Lung (tissue), 12 donors: ENCODE results near the gene NTRK3. TPM values are rescaled to one million over a fixed set of nuclear protein-coding genes. Genes with fewer than 3 reads are reported as not detected.

Experiments used
- ATAC-seq: fragments of 200-7000 bp; cut with Tn5 transposase; one replicate; pipeline ENCODE4 v1.9.1; 2020; ENCODE audit warnings: moderate number of reproducible peaks; ENCODE audit not compliant: insufficient read depth, low FRiP score
- DNase-seq, 3 donors: peaks; one replicate each; pipeline ENCODE4 v3.0.0-alpha.2; 2013 to 2017
- H3K27ac ChIP-seq, 2 donors: one replicate each; pipeline ENCODE4 v1.5.1; 2013; ENCODE audit warnings: mild to moderate bottlenecking in 2 of 2, moderate library complexity in 2 of 2, control low read depth in 1 of 2, inconsistent platforms in 1 of 2, low read depth in 1 of 2, low read length in 1 of 2
- H3K27me3 ChIP-seq, 3 donors: one replicate each; pipeline ENCODE4 v1.5.1; 2013; ENCODE audit warnings: low read length in 2 of 3; ENCODE audit not compliant: control insufficient read depth in 3 of 3, insufficient read depth in 3 of 3
- H3K36me3 ChIP-seq, 4 donors: one replicate each; pipeline ENCODE4 v1.5.1; 2013; ENCODE audit warnings: low read length in 4 of 4, mild to moderate bottlenecking in 1 of 4, moderate library complexity in 1 of 4; ENCODE audit not compliant: control insufficient read depth in 4 of 4, insufficient read depth in 4 of 4
- H3K4me1 ChIP-seq, 5 donors: one replicate each; pipeline ENCODE4 v1.5.1; 2013; ENCODE audit warnings: low read length in 5 of 5, mild to moderate bottlenecking in 2 of 5, moderate library complexity in 1 of 5; ENCODE audit not compliant: control insufficient read depth in 5 of 5, insufficient read depth in 5 of 5
- H3K4me3 ChIP-seq: one replicate; pipeline ENCODE4 v1.5.1; 2013; ENCODE audit warnings: mild to moderate bottlenecking, control low read depth, moderate library complexity
- H3K9ac ChIP-seq, 2 donors: one replicate each; pipeline ENCODE4 v1.5.1; 2013; ENCODE audit warnings: low read length in 2 of 2, control low read depth in 1 of 2; ENCODE audit not compliant: insufficient read depth in 1 of 2
- H3K9me3 ChIP-seq, 4 donors: one replicate each; pipeline ENCODE4 v1.5.1; 2013; ENCODE audit warnings: low read length in 3 of 4, mild to moderate bottlenecking in 1 of 4, moderate library complexity in 1 of 4; ENCODE audit not compliant: control insufficient read depth in 4 of 4, insufficient read depth in 3 of 4
- WGBS, 2 donors: extraction: QIAGEN DNeasy Blood & Tissue Kit; methylation state at CpG; one replicate each; pipeline ENCODE4 v1.1.7; 2013; 5-methylcytosine and 5-hydroxymethylcytosine counted together
- polyA plus RNA-seq, 2 donors: library from polyadenylated mRNA; stranded (reverse); fragments of 200-250 nt; gene quantifications; one replicate each; pipeline ENCODE4 v1.2.1, GENCODE V29; 2013
- total RNA-seq, 2 donors: library from RNA; depleted of rRNA in 1 of 2; stranded (reverse); fragments of >200 nt in 1 of 2; gene quantifications; one replicate each; pipeline ENCODE4 v1.2.1, GENCODE V29; 2014 to 2021
- TF ChIP-seq, protein P1 (sequence below): IDR thresholded peaks from 2 replicates; pipeline ENCODE4 v1.5.1; 2012; ENCODE audit warnings: mild to moderate bottlenecking; ENCODE audit errors: control extremely low read depth, extremely low read depth
- donor health status: control.
- donor health status: control.
- donor health status: Bipolar disorder and iron deficiency.
- donor health status: healthy.
- donor health status: DM: yes; HTN: yes; CAD: no.

NTRK3 gene
- total and polyA plus RNA-seq, 4 donors, result 0.44 to 11.0 (median 4.2) TPM

DNA sequence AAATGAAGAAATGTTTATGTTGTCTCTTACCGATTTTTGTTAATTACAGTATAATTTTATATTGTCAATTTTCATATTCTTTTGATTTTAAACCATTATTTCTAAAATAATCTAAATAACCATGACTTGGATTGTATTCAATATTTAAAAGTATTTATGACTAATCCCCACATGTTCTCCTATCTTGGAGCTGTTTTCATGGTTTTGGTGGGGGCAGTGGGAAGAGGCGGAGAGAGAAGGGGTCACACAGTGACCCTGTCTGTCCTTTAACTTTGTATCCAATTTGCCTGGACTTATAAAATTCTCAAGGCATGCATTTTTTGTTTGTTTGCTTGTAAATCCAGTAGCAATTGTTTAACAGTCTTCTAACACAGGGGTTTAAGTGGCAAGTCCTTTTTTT, 407.4 kb downstream of the NTRK3 start:
- TF ChIP-seq, protein P1, sequence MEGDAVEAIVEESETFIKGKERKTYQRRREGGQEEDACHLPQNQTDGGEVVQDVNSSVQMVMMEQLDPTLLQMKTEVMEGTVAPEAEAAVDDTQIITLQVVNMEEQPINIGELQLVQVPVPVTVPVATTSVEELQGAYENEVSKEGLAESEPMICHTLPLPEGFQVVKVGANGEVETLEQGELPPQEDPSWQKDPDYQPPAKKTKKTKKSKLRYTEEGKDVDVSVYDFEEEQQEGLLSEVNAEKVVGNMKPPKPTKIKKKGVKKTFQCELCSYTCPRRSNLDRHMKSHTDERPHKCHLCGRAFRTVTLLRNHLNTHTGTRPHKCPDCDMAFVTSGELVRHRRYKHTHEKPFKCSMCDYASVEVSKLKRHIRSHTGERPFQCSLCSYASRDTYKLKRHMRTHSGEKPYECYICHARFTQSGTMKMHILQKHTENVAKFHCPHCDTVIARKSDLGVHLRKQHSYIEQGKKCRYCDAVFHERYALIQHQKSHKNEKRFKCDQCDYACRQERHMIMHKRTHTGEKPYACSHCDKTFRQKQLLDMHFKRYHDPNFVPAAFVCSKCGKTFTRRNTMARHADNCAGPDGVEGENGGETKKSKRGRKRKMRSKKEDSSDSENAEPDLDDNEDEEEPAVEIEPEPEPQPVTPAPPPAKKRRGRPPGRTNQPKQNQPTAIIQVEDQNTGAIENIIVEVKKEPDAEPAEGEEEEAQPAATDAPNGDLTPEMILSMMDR, result no peak
- H3K4me3 ChIP-seq, result no peak overlapping the region
- ATAC-seq, result no peak

GRCh38 chr15:87848012-87848411, 408.5 kb downstream of the NTRK3 start:
- peaks cover 0 to 4% (median 0%) of the 10 kb centered on the region in 5 donors for H3K4me1 ChIP-seq
- DNase-seq, result no peak
- 81 to 87% methylated on average over 1 of the region's 1 CpG for WGBS, 2 donors

More for the DNA sequence above, 407.4 kb downstream of the NTRK3 start:
- H3K4me1 ChIP-seq, result peaks cover 0 to 4% (median 0%) of the 10 kb centered on the region in 5 donors
- no peaks in the 10 kb centered on the region for H3K27me3 ChIP-seq
- DNase-seq, result no peak
- H3K9me3 ChIP-seq, result no peaks in the 10 kb centered on the region
- H3K9ac ChIP-seq, result no peak overlapping the region
- no peak overlapping the region for H3K27ac ChIP-seq
- WGBS, 2 donors, result 82 to 94% methylated on average over 2 of the region's 2 CpGs
- H3K36me3 ChIP-seq, result no peaks in the 10 kb centered on the region

DNA sequence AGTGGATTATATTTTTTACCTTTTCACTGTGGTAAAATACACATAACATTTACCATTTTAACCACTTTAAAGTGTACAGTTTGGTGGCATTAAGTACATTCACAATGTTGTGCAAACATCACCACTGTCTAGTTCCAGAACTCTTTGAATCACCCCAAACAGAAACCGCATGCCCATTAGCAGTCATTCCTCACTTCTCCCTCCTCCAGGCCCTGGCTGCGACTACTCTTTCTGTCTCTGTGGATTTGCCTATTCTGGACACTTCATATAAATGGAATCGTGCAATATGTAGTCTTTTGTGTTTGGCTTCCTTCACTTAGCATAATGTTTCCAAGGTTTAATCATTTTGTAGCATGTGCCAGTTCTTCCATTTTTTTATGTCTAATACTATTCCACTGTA, 409.8 kb downstream of the NTRK3 start:
- Histone ChIP-seq H3K27me3 (no peaks in the 10 kb centered on the region), H3K27ac (no peak overlapping the region), H3K9me3 (peaks cover 0 to 5% (median 0%) of the 10 kb centered on the region in 4 donors), H3K36me3 (no peaks in the 10 kb centered on the region), H3K9ac (no peak overlapping the region), H3K4me3 (no peak overlapping the region), H3K4me1 (peaks cover 0 to 1% (median 0%) of the 10 kb centered on the region in 5 donors)
- DNase-seq (no peak), ATAC-seq (no peak)
- TF ChIP-seq, protein P1, result no peak
- WGBS, 2 donors, result 84 to 96% methylated on average over 3 of the region's 3 CpGs

More at GRCh38 chr15:87848012-87848411, 408.5 kb downstream of the NTRK3 start:
- Histone ChIP-seq H3K4me3 (no peak overlapping the region), H3K9me3 (peaks cover 0 to 3% (median 0%) of the 10 kb centered on the region in 4 donors), H3K27me3 (no peaks in the 10 kb centered on the region), H3K9ac (no peak overlapping the region), H3K36me3 (no peaks in the 10 kb centered on the region), H3K27ac (no peak overlapping the region)
- TF ChIP-seq, protein P1, result no peak
- ATAC-seq, result no peak

DNA sequence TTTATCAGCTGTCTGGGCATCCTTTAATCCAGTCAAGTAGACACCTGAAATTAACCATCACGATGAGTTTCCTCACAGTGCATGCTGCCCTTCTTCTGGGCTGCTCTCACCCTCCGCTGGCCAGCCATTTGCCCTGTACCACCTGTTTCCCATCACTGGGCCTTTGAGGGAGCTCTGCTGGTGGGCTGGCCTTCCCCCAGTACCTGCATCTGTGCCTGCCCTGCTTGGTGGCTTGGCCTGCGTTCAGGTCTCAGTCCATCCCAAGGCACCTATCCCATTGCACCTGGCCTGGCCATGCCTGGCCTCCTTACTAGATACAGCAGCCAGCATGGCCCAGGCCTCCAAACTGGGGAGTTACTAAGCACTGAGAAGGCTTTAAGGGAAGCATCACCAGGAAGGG, 413.2 kb downstream of the NTRK3 start:
- H3K27ac ChIP-seq, result no peak overlapping the region
- DNase-seq (no peak), ATAC-seq (no peak)
- H3K9ac ChIP-seq, result no peak overlapping the region
- H3K4me1 ChIP-seq, result no peaks in the 10 kb centered on the region
- H3K27me3 ChIP-seq, result no peaks in the 10 kb centered on the region
- H3K4me3 ChIP-seq, result no peak overlapping the region
- H3K9me3 ChIP-seq, result peaks cover 0 to 8% (median 0%) of the 10 kb centered on the region in 4 donors
- H3K36me3 ChIP-seq, result no peaks in the 10 kb centered on the region
- 94 to 99% methylated on average over 3 of the region's 3 CpGs for WGBS, 2 donors
- TF ChIP-seq, protein P1, result no peak
